Panc1 (cell line): Measurements from ENCODE around the gene MAB21L3. TPM values are rescaled to one million over a fixed set of nuclear protein-coding genes. Genes with fewer than 3 reads are reported as not detected.
"Not testable (repeated sequence)": the region's sequence is repeated elsewhere in the genome, so short reads cannot be mapped to it uniquely, and the experiment has no call there.

Experiments
- ATAC-seq: fragments of 200-7000 bp; cut with Tn5 transposase; 2 replicates; pipeline ENCODE4 v1.9.1; 2020; ENCODE audit warnings: mild to moderate bottlenecking, moderate library complexity
- BruUV-seq: library from RNA; stranded (reverse); fragments of 400-500 nt; replicated peaks from 2 replicates; lab custom pipeline; 2021; lab: Mats Ljungman, UMichigan
- CTCF ChIA-PET: fragments of 300-600 bp; sonication (Branson Sonifier 250); formaldehyde crosslinking; loops from one replicate; lab custom pipeline; 2022; ENCODE audit warnings: antibody characterized with exemption; lab: Charles Lee
- POLR2A ChIA-PET: fragments of 300-600 bp; sonication (Branson Sonifier 250); formaldehyde crosslinking; loops from one replicate; lab custom pipeline; 2022; ENCODE audit warnings: antibody characterized with exemption; lab: Charles Lee
- DNase-seq: peaks from one replicate; pipeline ENCODE4 v3.0.0-alpha.2; 2010; ENCODE audit warnings: low read depth, low spot score
- H3K27ac ChIP-seq: 2 replicates; pipeline ENCODE4 v1.5.1; 2011; ENCODE audit warnings: mild to moderate bottlenecking, low read length, inconsistent platforms
- H3K27me3 ChIP-seq: fragments of 200-500 bp; sonication (Bioruptor generic); 2 replicates; pipeline ENCODE4 v1.6.0; 2014; ENCODE audit warnings: low read length, inconsistent platforms; ENCODE audit not compliant: control insufficient read depth, insufficient read depth
- H3K36me3 ChIP-seq: fragments of 200-500 bp; sonication (Bioruptor generic); 2 replicates; pipeline ENCODE4 v1.5.1; 2014; ENCODE audit warnings: inconsistent platforms, mild to moderate bottlenecking, low read length, moderate library complexity; ENCODE audit not compliant: control insufficient read depth, insufficient read depth
- H3K4me1 ChIP-seq: 2 replicates; pipeline ENCODE4 v1.5.1; 2011; ENCODE audit warnings: inconsistent platforms, mild to moderate bottlenecking, low read length, moderate library complexity; ENCODE audit not compliant: control insufficient read depth, insufficient read depth
- H3K4me3 ChIP-seq, 2 experiments: 2 replicates each; pipeline ENCODE4 v1.5.1; 2011 to 2012; ENCODE audit warnings: low read depth in 2 of 2, low read length in 2 of 2, mild to moderate bottlenecking in 2 of 2, inconsistent platforms in 1 of 2, moderate library complexity in 1 of 2
- H3K9me3 ChIP-seq: fragments of 200-500 bp; sonication (Bioruptor generic); 2 replicates; pipeline ENCODE4 v1.5.1; 2014; ENCODE audit warnings: low read depth, mild to moderate bottlenecking, inconsistent platforms, low read length, moderate library complexity; ENCODE audit not compliant: control insufficient read depth, insufficient read depth
- CTCF ChIP-seq: fragments of 450-650 bp; IDR thresholded peaks from 2 replicates; pipeline ENCODE4 v1.5.1; 2017; ENCODE audit warnings: mild to moderate bottlenecking
- POLR2AphosphoS5 ChIP-seq: IDR thresholded peaks from 2 replicates; pipeline ENCODE4 v1.6.1; 2012; ENCODE audit warnings: mild to moderate bottlenecking, low read depth, low read length, moderate library complexity
- REST ChIP-seq, 2 experiments: IDR thresholded peaks; 2 replicates each; pipeline ENCODE4 v1.6.1; 2011 to 2012; ENCODE audit warnings: low read depth in 2 of 2, control low read depth in 1 of 2, low read length in 1 of 2, mild to moderate bottlenecking in 1 of 2, moderate library complexity in 1 of 2; ENCODE audit not compliant: insufficient read depth in 1 of 2
- SIN3A ChIP-seq: IDR thresholded peaks from 2 replicates; pipeline ENCODE4 v1.6.1; 2012; ENCODE audit warnings: low read depth, mild to moderate bottlenecking, low read length, moderate library complexity, borderline replicate concordance; ENCODE audit not compliant: insufficient read depth
- TCF7L2 ChIP-seq: IDR thresholded peaks from 2 replicates; pipeline ENCODE4 v1.6.1; 2011; ENCODE audit warnings: mild to moderate bottlenecking, low read depth, low read length, inconsistent platforms
- in situ Hi-C: cut with HindIII; loops from 2 replicates; pipeline ENCODE4 v1.10.0; 2016; ENCODE audit warnings: low sequenced_read_pairs, low pct_unique_long_range_greater_than_20kb
- intact Hi-C: fragments of 100-400 bp; cut with micrococcal nuclease; formaldehyde crosslinking; loops from one replicate; pipeline ENCODE4 v1.10.0; 2022; ENCODE audit not compliant: unreplicated experiment
- total RNA-seq: library from RNA; stranded (reverse); gene quantifications from one replicate; pipeline ENCODE4 v1.2.1, GENCODE V29; 2021; ENCODE audit not compliant: unreplicated experiment

The MAB21L3 gene
- total RNA-seq, 1 experiment from 2014 or later: not detected

GRCh38 chr1:116144151-116144550 lies 33.0 kb downstream of the MAB21L3 start:
- CTCF ChIA-PET: no interaction called here
- POLR2A ChIA-PET: no interaction called here
- Histone ChIP-seq H3K27me3 (no peaks in the 10 kb centered on the region), H3K9me3 (no peaks in the 10 kb centered on the region), H3K4me1 (no peaks in the 10 kb centered on the region), H3K27ac (no peak overlapping the region), H3K4me3 (no peak overlapping the region), H3K36me3 (no peaks in the 10 kb centered on the region)
- DNase-seq: no peak
- intact Hi-C loops: loop anchor here (5.0 kb wide), 1 partner anchor 353 kb away; no protein-coding TSS in a partner anchor
- no TSS peak for BruUV-seq
- no peak for ATAC-seq
- TF ChIP-seq CTCF: no peak
- TF ChIP-seq SIN3A: no peak
- TF ChIP-seq POLR2AphosphoS5: no peak
- TF ChIP-seq TCF7L2: no peak
- TF ChIP-seq REST (IDR thresholded peaks at IDR 0.05; ENCODE audit: insufficient read depth in 1 of 2, low read depth in 2 of 2, low read length in 1 of 2): no peak
- in situ Hi-C loops: no loop called here

- not testable (repeated sequence) for BruUV-seq
Observed at GRCh38 chr1:116146447-116147113, 35.4 kb downstream of the MAB21L3 start.

GRCh38 chr1:116147114-116147510 lies 35.9 kb downstream of the MAB21L3 start:
- intact Hi-C loops (no loop called here), in situ Hi-C loops (no loop called here)
- ChIA-PET CTCF (interaction anchor here (1.4 kb wide), 1 partner anchor 339 kb away, joined by 3 read pairs; no protein-coding TSS in a partner anchor), POLR2A (no interaction called here)
- TF ChIP-seq CTCF: no peak
- no peak for TF ChIP-seq SIN3A
- TF ChIP-seq REST (IDR thresholded peaks at IDR 0.05; ENCODE audit: insufficient read depth in 1 of 2, low read depth in 2 of 2, low read length in 1 of 2): no peak
- no peak for TF ChIP-seq TCF7L2
- TF ChIP-seq POLR2AphosphoS5: no peak
- ATAC-seq (no peak), DNase-seq (no peak)
- Histone ChIP-seq H3K4me3 (no peak overlapping the region), H3K27ac (no peak overlapping the region), H3K27me3 (no peaks in the 10 kb centered on the region), H3K36me3 (no peaks in the 10 kb centered on the region), H3K4me1 (no peaks in the 10 kb centered on the region), H3K9me3 (no peaks in the 10 kb centered on the region)
- no TSS peak for BruUV-seq

More at GRCh38 chr1:116146447-116147113, 35.4 kb downstream of the MAB21L3 start:
- CTCF ChIA-PET, intact Hi-C loops, POLR2A ChIA-PET, H3K4me3 ChIP-seq, H3K4me1 ChIP-seq, H3K36me3 ChIP-seq, H3K27ac ChIP-seq, DNase-seq, H3K9me3 ChIP-seq, in situ Hi-C loops, H3K27me3 ChIP-seq, ATAC-seq: not testable (repeated sequence)
